GM12892 (cell line): Measurements from ENCODE around the gene BABAM2.
"Not testable (repeated sequence)": the region's sequence is repeated elsewhere in the genome, so short reads cannot be mapped to it uniquely, and the experiment has no call there.

Experiments
- DNase-seq: peaks from one replicate; pipeline ENCODE4 v3.0.0; 2011; ENCODE audit not compliant: insufficient read length
- FAIRE-seq: peaks from 2 replicates; lab custom pipeline; 2011; peaks lifted over from hg19 to GRCh38; lab: Jason Lieb, UNC
- POLR2A ChIP-seq: IDR thresholded peaks from 2 replicates; pipeline ENCODE4 v1.6.1; 2011; ENCODE audit warnings: low read depth, low read length, control low read depth
- POLR2AphosphoS5 ChIP-seq: IDR thresholded peaks from 2 replicates; pipeline ENCODE4 v1.6.1; 2011; ENCODE audit warnings: low read depth, low read length, control low read depth
- TAF1 ChIP-seq: IDR thresholded peaks from 2 replicates; pipeline ENCODE4 v1.6.1; 2011; ENCODE audit warnings: low read depth, mild to moderate bottlenecking, control low read depth, low read length, borderline replicate concordance

The BABAM2 gene

GRCh38 chr2:27857417-27858172 is 32.9 kb upstream of the BABAM2 start:
- no peak for TF ChIP-seq TAF1
- no peak for TF ChIP-seq POLR2AphosphoS5
- DNase-seq (no peak), FAIRE-seq (no peak)

DNA sequence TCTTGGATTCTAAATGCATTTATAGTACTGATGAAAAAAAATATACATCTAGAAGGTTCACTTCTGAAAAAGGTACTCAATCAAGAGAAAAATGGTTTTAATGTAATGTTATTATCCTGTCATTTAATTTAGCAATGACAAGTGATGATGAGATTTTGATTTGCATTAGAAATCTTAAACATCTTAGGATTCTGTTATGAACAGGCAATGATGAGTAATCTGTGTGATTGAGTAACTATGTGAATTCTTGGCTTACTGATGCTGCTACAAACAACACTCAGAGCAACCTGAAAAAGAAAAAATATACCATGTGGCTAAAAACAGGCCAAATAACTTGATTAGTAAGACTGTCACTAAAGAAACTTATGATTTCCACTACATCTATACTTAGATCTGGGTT is 30.4 kb upstream of the BABAM2 start:
- FAIRE-seq = no peak
- TF ChIP-seq POLR2AphosphoS5 (no peak), TAF1 (no peak), POLR2A (no peak)
- DNase-seq = no peak

- no peak for FAIRE-seq
- DNase-seq = no peak
- TF ChIP-seq POLR2A (no peak), TAF1 (no peak), POLR2AphosphoS5 (no peak)
Observed at GRCh38 chr2:27863146-27863545, 27.4 kb upstream of the BABAM2 start.

DNA sequence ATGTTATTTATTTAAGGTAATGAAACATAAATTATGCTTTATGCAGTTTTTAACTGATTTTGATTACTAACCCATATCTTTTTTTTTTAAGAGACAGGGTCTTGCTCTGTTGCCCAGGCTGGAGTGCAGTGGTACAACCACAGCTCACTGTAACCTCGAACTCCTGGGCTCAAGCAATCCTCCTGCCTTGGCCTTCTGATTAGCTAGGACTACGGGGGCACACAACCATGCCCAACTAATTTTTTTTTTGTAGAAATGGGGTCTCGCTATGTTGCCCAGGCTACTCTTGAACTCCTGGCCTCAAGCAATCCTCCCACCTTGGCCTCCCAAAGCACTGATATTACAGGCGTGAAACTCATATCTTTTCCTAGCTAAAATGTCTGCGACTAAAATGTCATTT is 26.6 kb upstream of the BABAM2 start:
- not testable (repeated sequence) for FAIRE-seq, DNase-seq

DNA sequence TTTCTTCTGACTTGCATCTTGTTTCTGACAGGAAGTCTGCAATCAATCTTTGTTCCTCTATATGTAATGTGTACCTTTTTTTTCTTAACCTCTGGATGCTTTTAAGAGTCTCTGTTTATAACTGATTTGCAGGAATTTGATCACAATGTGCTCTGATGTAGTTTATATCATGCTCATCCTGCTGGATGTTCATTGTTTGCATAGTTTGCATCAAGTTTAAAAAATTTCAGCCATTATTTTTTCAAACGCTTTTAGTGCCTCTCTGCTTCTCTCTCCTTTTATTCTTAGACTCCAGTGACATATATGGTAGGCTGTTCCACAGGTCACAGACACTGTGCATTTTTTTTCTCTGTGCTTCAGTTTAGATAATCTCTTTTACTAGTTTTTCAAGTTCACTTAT is 24.3 kb upstream of the BABAM2 start:
- FAIRE-seq (no peak), DNase-seq (no peak)
- TF ChIP-seq POLR2A (no peak), POLR2AphosphoS5 (no peak), TAF1 (no peak)

- no peak for DNase-seq
- TF ChIP-seq POLR2AphosphoS5 (no peak), TAF1 (no peak), POLR2A (no peak)
- no peak for FAIRE-seq
Observed at GRCh38 chr2:27869763-27870162, 20.8 kb upstream of the BABAM2 start.

DNA sequence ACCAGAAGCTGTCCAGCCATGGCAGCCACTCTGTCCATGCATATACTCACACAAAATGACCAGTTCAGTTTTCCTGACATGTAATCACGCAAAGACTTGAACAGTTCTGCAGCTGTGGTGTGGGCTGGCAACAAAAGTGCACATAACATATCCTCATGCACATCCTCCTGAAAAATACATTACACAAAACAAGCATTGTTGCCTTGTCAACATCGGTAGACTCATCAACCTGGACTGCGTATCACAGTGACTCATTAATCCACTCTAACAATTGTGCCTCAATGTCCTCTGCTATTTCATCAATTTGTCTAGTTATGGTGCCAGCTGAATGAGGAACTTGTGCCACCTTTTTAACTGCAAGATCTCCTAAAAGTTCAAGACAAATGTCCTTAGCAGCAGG is 19.8 kb upstream of the BABAM2 start:
- DNase-seq (no peak), FAIRE-seq (no peak)
- TF ChIP-seq TAF1 (no peak), POLR2A (no peak), POLR2AphosphoS5 (no peak)

- FAIRE-seq (no peak), DNase-seq (no peak)
- TF ChIP-seq TAF1 = no peak
- TF ChIP-seq POLR2A = no peak
- TF ChIP-seq POLR2AphosphoS5 = no peak
Observed at GRCh38 chr2:27871802-27872201, 18.7 kb upstream of the BABAM2 start.

GRCh38 chr2:27873091-27873490 is 17.4 kb upstream of the BABAM2 start:
- DNase-seq = no peak
- FAIRE-seq = no peak
- no peak for TF ChIP-seq TAF1
- TF ChIP-seq POLR2A = no peak
- no peak for TF ChIP-seq POLR2AphosphoS5

- TF ChIP-seq POLR2AphosphoS5 = no peak
- TF ChIP-seq TAF1 = no peak
- TF ChIP-seq POLR2A = no peak
Observed at GRCh38 chr2:27875089-27875881, 15.2 kb upstream of the BABAM2 start.

GRCh38 chr2:27878825-27879224 is 11.7 kb upstream of the BABAM2 start:
- no peak for DNase-seq
- no peak for FAIRE-seq
- TF ChIP-seq POLR2AphosphoS5 = no peak
- TF ChIP-seq TAF1 = no peak
- TF ChIP-seq POLR2A = no peak

More at GRCh38 chr2:27875089-27875881, 15.2 kb upstream of the BABAM2 start:
- FAIRE-seq (no peak), DNase-seq (no peak)

DNA sequence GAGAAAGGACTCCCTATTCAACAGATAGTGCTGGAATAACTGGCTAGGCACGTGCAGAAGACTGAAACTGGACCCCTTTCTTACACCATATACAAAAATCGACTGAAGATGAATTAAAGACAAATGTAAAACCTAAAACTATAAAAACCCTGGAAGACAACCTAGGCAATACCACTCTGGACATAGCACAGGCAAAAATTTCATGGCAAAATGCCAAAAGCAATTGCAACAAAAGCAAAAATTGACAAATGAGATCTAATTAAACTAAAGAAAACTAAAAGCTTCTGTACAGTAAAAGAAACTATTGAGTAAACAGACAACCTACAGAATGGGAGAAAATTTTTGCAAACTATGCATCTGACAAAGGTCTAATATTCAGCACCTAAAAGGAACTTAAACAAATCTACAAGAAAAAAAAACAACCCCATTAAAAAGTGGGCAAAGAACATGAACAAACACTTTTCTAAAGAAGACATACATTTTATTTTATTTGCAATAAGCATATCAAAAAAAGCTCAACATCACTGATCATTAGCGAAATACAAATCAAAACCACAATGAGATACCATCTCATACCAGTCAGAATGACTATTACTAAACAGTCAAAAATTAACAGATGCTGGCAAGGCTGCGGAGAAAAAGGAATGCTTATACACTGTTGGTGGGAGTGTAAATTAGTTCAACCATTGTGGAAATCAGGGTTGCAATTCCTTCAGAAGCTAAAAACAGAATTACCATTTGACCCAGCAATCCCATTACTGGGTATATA is 8.5 kb upstream of the BABAM2 start:
- not testable (repeated sequence) for FAIRE-seq, DNase-seq

GRCh38 chr2:27882584-27882922 is 8.0 kb upstream of the BABAM2 start:
- DNase-seq, FAIRE-seq: not testable (repeated sequence)
